Stimulated activated CD4-positive, alpha-beta T cell treated with anti-CD3 and anti-CD28 coated beads, TNF-alpha, amount 100 ng/mL, for 24 hours (primary cell): ENCODE data around the gene STT3A.

ENCODE experiments used
- DNase-seq, 3 experiments: peaks; one replicate each; pipeline ENCODE4 v3.0.0-alpha.2; 2020; ENCODE audit warnings: low read depth in 3 of 3

Gene STT3A

GRCh38 chr11:125663910-125664309, 71.3 kb downstream of the STT3A start:
- DNase-seq = no peak

- no peak for DNase-seq
Observed at GRCh38 chr11:125667151-125667550, 74.5 kb downstream of the STT3A start.

GRCh38 chr11:125670172-125670571, 77.5 kb downstream of the STT3A start:
- no peak for DNase-seq

- DNase-seq = no peak
Observed at GRCh38 chr11:125671561-125671960, 78.9 kb downstream of the STT3A start.
